Measurements from ENCODE around the gene PRXL2A.

DNA sequence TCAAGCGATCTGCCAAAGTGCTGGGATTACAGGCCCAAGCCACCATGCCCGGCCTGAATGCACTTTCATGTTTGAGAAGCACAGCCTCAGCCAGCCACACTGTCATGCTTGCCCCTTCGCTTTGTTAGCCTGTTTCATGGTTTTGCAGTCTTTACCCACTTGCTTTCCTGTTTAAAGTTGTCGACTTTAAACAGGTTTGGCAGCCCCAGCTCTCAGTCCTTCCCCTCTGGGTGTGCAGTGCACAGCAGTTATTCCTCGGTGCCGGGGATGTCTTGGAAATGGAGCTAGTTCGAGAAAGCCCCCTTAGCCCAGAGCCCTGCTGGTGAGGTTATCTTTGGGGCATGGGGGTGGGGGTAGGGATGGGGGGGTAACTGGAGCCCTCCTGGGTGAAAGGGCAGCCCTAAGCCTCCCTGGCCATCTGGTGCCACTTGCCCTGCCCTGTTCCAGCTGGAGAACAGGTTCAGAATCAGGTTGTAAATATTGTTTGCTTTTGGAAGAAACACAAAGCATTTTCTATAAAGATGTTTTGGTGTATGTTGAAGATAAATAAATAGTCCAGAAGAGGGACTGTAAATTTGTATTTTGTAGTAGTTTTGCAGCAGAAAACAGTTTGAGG lies 60.6 kb downstream of the PRXL2A start:
- TF ChIP-seq, protein P1, sequence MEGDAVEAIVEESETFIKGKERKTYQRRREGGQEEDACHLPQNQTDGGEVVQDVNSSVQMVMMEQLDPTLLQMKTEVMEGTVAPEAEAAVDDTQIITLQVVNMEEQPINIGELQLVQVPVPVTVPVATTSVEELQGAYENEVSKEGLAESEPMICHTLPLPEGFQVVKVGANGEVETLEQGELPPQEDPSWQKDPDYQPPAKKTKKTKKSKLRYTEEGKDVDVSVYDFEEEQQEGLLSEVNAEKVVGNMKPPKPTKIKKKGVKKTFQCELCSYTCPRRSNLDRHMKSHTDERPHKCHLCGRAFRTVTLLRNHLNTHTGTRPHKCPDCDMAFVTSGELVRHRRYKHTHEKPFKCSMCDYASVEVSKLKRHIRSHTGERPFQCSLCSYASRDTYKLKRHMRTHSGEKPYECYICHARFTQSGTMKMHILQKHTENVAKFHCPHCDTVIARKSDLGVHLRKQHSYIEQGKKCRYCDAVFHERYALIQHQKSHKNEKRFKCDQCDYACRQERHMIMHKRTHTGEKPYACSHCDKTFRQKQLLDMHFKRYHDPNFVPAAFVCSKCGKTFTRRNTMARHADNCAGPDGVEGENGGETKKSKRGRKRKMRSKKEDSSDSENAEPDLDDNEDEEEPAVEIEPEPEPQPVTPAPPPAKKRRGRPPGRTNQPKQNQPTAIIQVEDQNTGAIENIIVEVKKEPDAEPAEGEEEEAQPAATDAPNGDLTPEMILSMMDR (IDR thresholded peaks at IDR 0.05), result no peak
- no peak for TF ChIP-seq POLR2A (IDR thresholded peaks at IDR 0.05)
